ENCODE measurements around the gene CD14. TPM values are rescaled to one million over a fixed set of nuclear protein-coding genes. Genes with fewer than 3 reads are reported as not detected.
"Not testable (repeated sequence)": the region's sequence is repeated elsewhere in the genome, so short reads cannot be mapped to it uniquely, and the experiment has no call there.

CD14 gene
- total and polyA plus RNA-seq, 8 donors, result 4.3 to 45.8 (median 14.7) TPM

- Histone ChIP-seq H3K4me3 (no peak overlapping the region), H3K27me3 (no peaks in the 10 kb centered on the region), H3K27ac (no peak overlapping the region), H3K36me3 (peaks cover 0 to 28% (median 0%) of the 10 kb centered on the region in 3 donors), H3K4me1 (peaks cover 0 to 16% (median 6%) of the 10 kb centered on the region in 3 donors), H3K9me3 (no peaks in the 10 kb centered on the region)
- ATAC-seq, result no peak
- no peak for TF ChIP-seq CTCF (IDR thresholded peaks at IDR 0.05)
- intact Hi-C loops (cut with DNase I), result no loop called here
- WGBS, 2 donors, result 56 to 60% methylated on average over 3 of the region's 3 CpGs
- FAIRE-seq, result no peak
- DNase-seq, result no peak
These were observed 9.7 kb upstream of the CD14 start for GRCh38 chr5:140642718-140643117.

GRCh38 chr5:140641716-140642115 is 8.7 kb upstream of the CD14 start:
- 88 to 89% methylated on average over 8 of the region's 8 CpGs for WGBS, 2 donors
- DNase-seq (no peak), FAIRE-seq (no peak), ATAC-seq (no peak)
- H3K36me3 ChIP-seq, result peaks cover 0 to 28% (median 0%) of the 10 kb centered on the region in 3 donors
- H3K27me3 ChIP-seq, result no peaks in the 10 kb centered on the region
- no peak overlapping the region for H3K4me3 ChIP-seq
- no peak overlapping the region for H3K27ac ChIP-seq
- no peak for TF ChIP-seq CTCF (IDR thresholded peaks at IDR 0.05)
- H3K4me1 ChIP-seq, result peaks cover 0 to 14% (median 6%) of the 10 kb centered on the region in 3 donors
- no peaks in the 10 kb centered on the region for H3K9me3 ChIP-seq
- intact Hi-C loops (cut with DNase I), result no loop called here

- H3K4me3 ChIP-seq, result peak within 1 kb of the TSS; percentile 68 to 93 (median 76)
- DNase-seq (peak; percentile 96 to 98 (median 98)), FAIRE-seq (no peak), ATAC-seq (peak; percentile 98 to 99 (median 98))
- H3K4me1 ChIP-seq, result peaks cover 0 to 7% (median 0%) of the 10 kb centered on the region in 3 donors
- 0% methylated on average over 45 to 63 of the region's 63 CpGs for WGBS, 2 donors
- no peaks in the 10 kb centered on the region for H3K9me3 ChIP-seq
- no peaks in the 10 kb centered on the region for H3K27me3 ChIP-seq
- H3K27ac ChIP-seq, result peak within 1 kb of the TSS; percentile 60 to 79 (median 71)
- peaks cover 0 to 16% (median 0%) of the 10 kb centered on the region in 3 donors for H3K36me3 ChIP-seq
- TF ChIP-seq CTCF (IDR thresholded peaks at IDR 0.05), result peak; percentile 35 to 63 (median 44)
- intact Hi-C loops (cut with DNase I), result loop anchor here in 2 of 3 donors (10.0 kb wide), 2 partner anchors 75 to 275 kb away; partner anchors contain the start of genes APBB3 (in 1 of the 2), SLC35A4 (in 1 of the 2) and SLC4A9 (in 1 of the 2)
These were observed 6.4 kb upstream of the CD14 start, which contains the start of gene TMCO6 for GRCh38 chr5:140639148-140639981. Gene TMCO6, plus strand, starts transcription at chr5:140639451. Its CDS starts 77 bp downstream, at chr5:140639528.

- not testable (repeated sequence) for ATAC-seq, H3K9me3 ChIP-seq, DNase-seq, H3K4me1 ChIP-seq, H3K27me3 ChIP-seq, FAIRE-seq
- WGBS, 2 donors, result 5 to 6% methylated on average over 9 of the region's 9 CpGs
- Histone ChIP-seq H3K4me3 (peak overlapping the region in 3 of 4 donors; percentile 75 to 93 (median 76)), H3K27ac (peak overlapping the region; percentile 56 to 79 (median 71)), H3K36me3 (peaks cover 0 to 11% (median 0%) of the 10 kb centered on the region in 3 donors)
- intact Hi-C loops (cut with DNase I), result loop anchor here in 2 of 3 donors (10.0 kb wide), 2 partner anchors 74 to 274 kb away; partner anchors contain the start of genes APBB3 (in 1 of the 2), SLC35A4 (in 1 of the 2) and SLC4A9 (in 1 of the 2)
These were observed 5.8 kb upstream of the CD14 start for GRCh38 chr5:140638898-140639147.

- FAIRE-seq (no peak), ATAC-seq (no peak), DNase-seq (no peak)
- TF ChIP-seq CTCF (IDR thresholded peaks at IDR 0.05), result no peak
- Histone ChIP-seq H3K27me3 (no peaks in the 10 kb centered on the region), H3K27ac (no peak overlapping the region), H3K4me1 (peaks cover 0 to 15% (median 0%) of the 10 kb centered on the region in 3 donors), H3K4me3 (no peak overlapping the region), H3K9me3 (no peaks in the 10 kb centered on the region), H3K36me3 (no peaks in the 10 kb centered on the region)
- intact Hi-C loops (cut with DNase I), result loop anchor here in 2 of 3 donors (10.0 kb wide), 2 partner anchors 73 to 273 kb away; partner anchors contain the start of genes APBB3 (in 1 of the 2), SLC35A4 (in 1 of the 2) and SLC4A9 (in 1 of the 2)
- 77 to 83% methylated on average over 10 of the region's 10 CpGs for WGBS, 2 donors
These were observed 4.6 kb upstream of the CD14 start for GRCh38 chr5:140637371-140638100.

All from pancreas (tissue), 10 donors.